HepG2 (cell line): ENCODE data around the gene TLN1. TPM values are rescaled to one million over a fixed set of nuclear protein-coding genes. Genes with fewer than 3 reads are reported as not detected.

Source experiments
- ATM ChIP-seq: fragments of 450-650 bp; IDR thresholded peaks from 2 replicates; pipeline ENCODE4 v1.7.1; 2017; ENCODE audit warnings: mild to moderate bottlenecking, borderline replicate concordance
- ESRRA ChIP-seq: sonication (generic); formaldehyde crosslinking; IDR thresholded peaks from 2 replicates; pipeline ENCODE4 v1.5.1; 2020; ENCODE audit warnings: mild to moderate bottlenecking, low read depth, missing genetic modification reagents
- GTF3A ChIP-seq: sonication (generic); formaldehyde crosslinking; conservative IDR thresholded peaks from 2 replicates; pipeline ENCODE4 v1.4.0; 2020; ENCODE audit warnings: mild to moderate bottlenecking, missing genetic modification reagents
- KLF9 ChIP-seq: IDR thresholded peaks from 2 replicates; pipeline ENCODE4 v1.6.1; 2016; ENCODE audit warnings: low read depth
- MEF2D ChIP-seq: sonication (generic); formaldehyde crosslinking; IDR thresholded peaks from 2 replicates; pipeline ENCODE4 v1.5.1; 2020; ENCODE audit warnings: mild to moderate bottlenecking, missing genetic modification reagents
- RARG ChIP-seq: sonication (generic); formaldehyde crosslinking; IDR thresholded peaks from 2 replicates; pipeline ENCODE4 v1.4.0; 2020; ENCODE audit warnings: low read depth, mild to moderate bottlenecking, missing genetic modification reagents
- SMARCE1 ChIP-seq: fragments of 450-650 bp; IDR thresholded peaks from 2 replicates; pipeline ENCODE4 v1.6.1; 2017; ENCODE audit warnings: borderline replicate concordance
- SP2 ChIP-seq: sonication (generic); formaldehyde crosslinking; IDR thresholded peaks from 2 replicates; pipeline ENCODE4 v1.5.1; 2020; ENCODE audit warnings: mild to moderate bottlenecking, missing genetic modification reagents
- ZFP41 ChIP-seq: sonication (generic); formaldehyde crosslinking; IDR thresholded peaks from 2 replicates; pipeline ENCODE4 v1.4.0; 2020; ENCODE audit warnings: mild to moderate bottlenecking, missing genetic modification reagents, borderline replicate concordance
- ZFP62 ChIP-seq: sonication (generic); formaldehyde crosslinking; IDR thresholded peaks from 2 replicates; pipeline ENCODE4 v1.4.0; 2020; ENCODE audit warnings: missing genetic modification reagents
- ZKSCAN5 ChIP-seq: sonication (generic); formaldehyde crosslinking; IDR thresholded peaks from 2 replicates; pipeline ENCODE4 v1.5.1; 2020; ENCODE audit warnings: mild to moderate bottlenecking, missing genetic modification reagents
- ZNF160 ChIP-seq: sonication (generic); formaldehyde crosslinking; IDR thresholded peaks from 2 replicates; pipeline ENCODE4 v1.8.0; 2022; ENCODE audit warnings: mild to moderate bottlenecking, inconsistent platforms, missing genetic modification reagents
- ZNF17 ChIP-seq: sonication (generic); formaldehyde crosslinking; IDR thresholded peaks from 2 replicates; pipeline ENCODE4 v1.5.0; 2020; ENCODE audit warnings: mild to moderate bottlenecking, missing genetic modification reagents
- ZNF234 ChIP-seq: sonication (generic); formaldehyde crosslinking; conservative IDR thresholded peaks from 2 replicates; pipeline ENCODE4 v1.5.1; 2020; ENCODE audit warnings: mild to moderate bottlenecking, missing genetic modification reagents
- ZNF3 ChIP-seq: IDR thresholded peaks from 2 replicates; pipeline ENCODE4 v1.7.0; 2017; ENCODE audit warnings: inconsistent platforms
- ZNF503 ChIP-seq: sonication (generic); formaldehyde crosslinking; IDR thresholded peaks from 2 replicates; pipeline ENCODE4 v1.4.0; 2020; ENCODE audit warnings: missing genetic modification reagents
- ZNF557 ChIP-seq: sonication (generic); formaldehyde crosslinking; IDR thresholded peaks from 2 replicates; pipeline ENCODE4 v1.4.0; 2020; ENCODE audit warnings: missing genetic modification reagents
- ZNF567 ChIP-seq: sonication (generic); formaldehyde crosslinking; IDR thresholded peaks from 2 replicates; pipeline ENCODE4 v1.8.1; 2023; ENCODE audit warnings: mild to moderate bottlenecking, missing genetic modification reagents, borderline replicate concordance
- ZNF776 ChIP-seq: sonication (generic); formaldehyde crosslinking; IDR thresholded peaks from 2 replicates; pipeline ENCODE4 v1.4.0; 2020; ENCODE audit warnings: mild to moderate bottlenecking, missing genetic modification reagents
- ZUFSP ChIP-seq: sonication (generic); formaldehyde crosslinking; IDR thresholded peaks from 2 replicates; pipeline ENCODE4 v1.9.0; 2021; ENCODE audit warnings: missing genetic modification reagents, mild to moderate bottlenecking, borderline replicate concordance
- polyA plus RNA-seq, 8 experiments: library from polyadenylated mRNA; depleted of rRNA in 3 of 8; stranded (reverse) in 7 of 8; unstranded in 1 of 8; fragments of >200 nt; fragmentation: Illumina TruSeq in 4 of 8; extraction: Trizol in 4 of 8; gene quantifications; 2 replicates each; pipeline versions ENCODE4 v1.2.1 to v1.2.3, GENCODE V29; 2011 to 2016; ENCODE audit warnings: low read depth in 4 of 8, missing spikeins in 1 of 8, mixed read lengths in 1 of 8; ENCODE audit not compliant: insufficient read depth in 1 of 8
- total RNA-seq, 5 experiments: library from RNA; depleted of rRNA; stranded (reverse); fragments of >200 nt; fragmentation: Illumina TruSeq; extraction: Trizol; gene quantifications; 2 replicates each; pipeline ENCODE4 v1.2.3, GENCODE V29; 2016; ENCODE audit warnings: low read depth in 1 of 5
- TF ChIP-seq, protein P1 (sequence below): sonication (generic); formaldehyde crosslinking; IDR thresholded peaks from 2 replicates; pipeline ENCODE4 v1.4.0; 2020; ENCODE audit warnings: mild to moderate bottlenecking, missing genetic modification reagents, borderline replicate concordance
- TF ChIP-seq, protein P2 (sequence below): IDR thresholded peaks from 2 replicates; pipeline ENCODE4 v1.6.1; 2016; ENCODE audit warnings: control low read depth

The TLN1 gene
- total and polyA plus RNA-seq, 2 of the 13 experiments (the other 11 are each of a cell fraction or from before 2014, with no cell fraction given), result 35.2 to 51.8 TPM

DNA sequence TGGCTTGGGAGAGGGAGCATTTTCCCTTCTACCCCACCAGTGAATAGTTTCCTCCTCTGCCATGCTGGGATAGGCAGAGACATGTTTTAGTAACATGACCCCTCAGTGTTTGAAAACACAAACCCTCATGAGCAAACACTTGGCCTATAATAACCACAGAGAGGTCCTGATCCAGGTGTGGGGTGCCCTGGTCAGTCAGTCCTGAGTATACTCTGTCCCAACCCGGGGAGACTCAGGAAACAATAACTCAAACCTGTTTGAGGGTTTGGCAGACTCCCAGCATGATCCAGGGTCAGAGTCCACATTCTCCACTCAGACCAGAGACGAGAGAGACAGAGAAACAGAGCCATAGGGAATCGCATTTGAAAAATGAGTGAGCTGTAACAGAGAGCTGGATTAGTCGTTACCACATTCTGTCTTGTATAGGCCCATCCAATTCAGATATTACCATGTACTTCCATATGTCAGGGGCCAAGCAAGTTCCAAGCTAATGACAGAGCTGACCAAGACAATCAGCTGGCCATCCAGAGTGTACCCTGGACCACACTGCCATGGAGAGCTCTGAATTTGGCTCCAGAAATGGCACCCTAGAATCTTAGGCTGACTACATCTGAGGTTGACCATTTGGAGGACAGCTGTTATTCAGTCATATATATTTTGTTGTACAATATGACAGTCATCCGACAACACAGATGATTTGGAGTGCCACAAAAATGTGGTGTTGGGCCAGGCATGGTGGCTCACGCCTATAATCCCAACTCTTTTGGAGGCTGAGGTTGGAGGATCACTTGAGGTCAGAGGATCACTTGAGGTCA is 62.5 kb downstream of the TLN1 start (continued):
- TF ChIP-seq, protein P1, sequence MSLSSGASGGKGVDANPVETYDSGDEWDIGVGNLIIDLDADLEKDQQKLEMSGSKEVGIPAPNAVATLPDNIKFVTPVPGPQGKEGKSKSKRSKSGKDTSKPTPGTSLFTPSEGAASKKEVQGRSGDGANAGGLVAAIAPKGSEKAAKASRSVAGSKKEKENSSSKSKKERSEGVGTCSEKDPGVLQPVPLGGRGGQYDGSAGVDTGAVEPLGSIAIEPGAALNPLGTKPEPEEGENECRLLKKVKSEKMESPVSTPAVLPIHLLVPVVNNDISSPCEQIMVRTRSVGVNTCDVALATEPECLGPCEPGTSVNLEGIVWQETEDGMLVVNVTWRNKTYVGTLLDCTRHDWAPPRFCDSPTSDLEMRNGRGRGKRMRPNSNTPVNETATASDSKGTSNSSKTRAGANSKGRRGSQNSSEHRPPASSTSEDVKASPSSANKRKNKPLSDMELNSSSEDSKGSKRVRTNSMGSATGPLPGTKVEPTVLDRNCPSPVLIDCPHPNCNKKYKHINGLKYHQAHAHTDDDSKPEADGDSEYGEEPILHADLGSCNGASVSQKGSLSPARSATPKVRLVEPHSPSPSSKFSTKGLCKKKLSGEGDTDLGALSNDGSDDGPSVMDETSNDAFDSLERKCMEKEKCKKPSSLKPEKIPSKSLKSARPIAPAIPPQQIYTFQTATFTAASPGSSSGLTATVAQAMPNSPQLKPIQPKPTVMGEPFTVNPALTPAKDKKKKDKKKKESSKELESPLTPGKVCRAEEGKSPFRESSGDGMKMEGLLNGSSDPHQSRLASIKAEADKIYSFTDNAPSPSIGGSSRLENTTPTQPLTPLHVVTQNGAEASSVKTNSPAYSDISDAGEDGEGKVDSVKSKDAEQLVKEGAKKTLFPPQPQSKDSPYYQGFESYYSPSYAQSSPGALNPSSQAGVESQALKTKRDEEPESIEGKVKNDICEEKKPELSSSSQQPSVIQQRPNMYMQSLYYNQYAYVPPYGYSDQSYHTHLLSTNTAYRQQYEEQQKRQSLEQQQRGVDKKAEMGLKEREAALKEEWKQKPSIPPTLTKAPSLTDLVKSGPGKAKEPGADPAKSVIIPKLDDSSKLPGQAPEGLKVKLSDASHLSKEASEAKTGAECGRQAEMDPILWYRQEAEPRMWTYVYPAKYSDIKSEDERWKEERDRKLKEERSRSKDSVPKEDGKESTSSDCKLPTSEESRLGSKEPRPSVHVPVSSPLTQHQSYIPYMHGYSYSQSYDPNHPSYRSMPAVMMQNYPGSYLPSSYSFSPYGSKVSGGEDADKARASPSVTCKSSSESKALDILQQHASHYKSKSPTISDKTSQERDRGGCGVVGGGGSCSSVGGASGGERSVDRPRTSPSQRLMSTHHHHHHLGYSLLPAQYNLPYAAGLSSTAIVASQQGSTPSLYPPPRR (CRISPR knock-in tag), result peak; percentile 59; the same call in 1 of the 2 replicates
- TF ChIP-seq ATM, result no peak
- TF ChIP-seq, protein P2, sequence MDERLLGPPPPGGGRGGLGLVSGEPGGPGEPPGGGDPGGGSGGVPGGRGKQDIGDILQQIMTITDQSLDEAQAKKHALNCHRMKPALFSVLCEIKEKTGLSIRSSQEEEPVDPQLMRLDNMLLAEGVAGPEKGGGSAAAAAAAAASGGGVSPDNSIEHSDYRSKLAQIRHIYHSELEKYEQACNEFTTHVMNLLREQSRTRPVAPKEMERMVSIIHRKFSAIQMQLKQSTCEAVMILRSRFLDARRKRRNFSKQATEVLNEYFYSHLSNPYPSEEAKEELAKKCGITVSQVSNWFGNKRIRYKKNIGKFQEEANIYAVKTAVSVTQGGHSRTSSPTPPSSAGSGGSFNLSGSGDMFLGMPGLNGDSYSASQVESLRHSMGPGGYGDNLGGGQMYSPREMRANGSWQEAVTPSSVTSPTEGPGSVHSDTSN (CRISPR knock-in tag), result no peak
- no peak for TF ChIP-seq SMARCE1
- no peak for TF ChIP-seq ZNF17
- TF ChIP-seq ZNF557 (CRISPR knock-in tag), result no peak
- no peak for TF ChIP-seq SP2 (CRISPR knock-in tag)
- peak; percentile 14; the same call in 1 of the 2 replicates for TF ChIP-seq ZNF160
- no peak for TF ChIP-seq ZNF776
- no peak for TF ChIP-seq GTF3A (CRISPR knock-in tag)
- no peak for TF ChIP-seq ZKSCAN5 (CRISPR knock-in tag)
- TF ChIP-seq ESRRA (CRISPR knock-in tag), result no peak
- TF ChIP-seq MEF2D (CRISPR knock-in tag), result no peak; the same call in 1 of the 2 replicates
- TF ChIP-seq ZFP41 (CRISPR knock-in tag), result no peak
- no peak for TF ChIP-seq ZUFSP
- no peak for TF ChIP-seq ZNF503
- TF ChIP-seq ZNF567, result no peak
- no peak for TF ChIP-seq ZFP62 (CRISPR knock-in tag)
- no peak for TF ChIP-seq ZNF234 (CRISPR knock-in tag)
- TF ChIP-seq ZNF3 (CRISPR knock-in tag), result no peak
- TF ChIP-seq KLF9 (CRISPR knock-in tag), result no peak
- TF ChIP-seq RARG (CRISPR knock-in tag), result no peak
